Liver (tissue), 3 donors: ENCODE results near the gene TANGO6.

Experiments used
- CTCF ChIP-seq: fragments of 150-350 bp; IDR thresholded peaks from 2 replicates; pipeline ENCODE4 v1.5.1; 2017; ENCODE audit warnings: improper control_type of control experiment, low read depth, low read length; ENCODE audit not compliant: missing input control
- HNF4A ChIP-seq, 2 donors: conservative IDR thresholded peaks; 2 replicates each; pipeline ENCODE4 v1.6.1; 2016; ENCODE audit warnings: antibody characterized with exemption in 2 of 2, mild to moderate bottlenecking in 2 of 2
- HNF4G ChIP-seq: IDR thresholded peaks from 2 replicates; pipeline ENCODE4 v1.6.1; 2016; ENCODE audit warnings: antibody characterized with exemption
- NR2F2 ChIP-seq: IDR thresholded peaks from 2 replicates; pipeline ENCODE4 v1.6.1; 2016; ENCODE audit warnings: antibody characterized with exemption
- RAD21 ChIP-seq, 2 donors: IDR thresholded peaks; 2 replicates each; pipeline ENCODE4 v1.6.1; 2016; ENCODE audit warnings: antibody characterized with exemption in 2 of 2, mild to moderate bottlenecking in 2 of 2
- RXRA ChIP-seq, 2 donors: IDR thresholded peaks; 2 replicates each; pipeline ENCODE4 v1.6.1; 2017 to 2018; ENCODE audit warnings: antibody characterized with exemption in 2 of 2, mild to moderate bottlenecking in 1 of 2
- SP1 ChIP-seq: IDR thresholded peaks from 2 replicates; pipeline ENCODE4 v1.6.1; 2018; ENCODE audit warnings: antibody characterized with exemption, mild to moderate bottlenecking
- YY1 ChIP-seq: IDR thresholded peaks from 2 replicates; pipeline ENCODE4 v1.6.1; 2016; ENCODE audit warnings: antibody characterized with exemption, mild to moderate bottlenecking
- ZBTB33 ChIP-seq: IDR thresholded peaks from 2 replicates; pipeline ENCODE4 v1.6.1; 2016; ENCODE audit warnings: antibody characterized with exemption
- TF ChIP-seq, protein P1 (sequence below): IDR thresholded peaks from 2 replicates; pipeline ENCODE4 v1.6.1; 2016; ENCODE audit warnings: antibody characterized with exemption
- TF ChIP-seq, protein P2 (sequence below): IDR thresholded peaks from 2 replicates; pipeline ENCODE4 v1.6.1; 2016; ENCODE audit warnings: antibody characterized with exemption
- donor health status: healthy.
- donor health status: healthy.

- TF ChIP-seq CTCF (no peak), ZBTB33 (no peak), HNF4A (conservative IDR thresholded peaks at IDR 0.05) (no peak), RXRA (IDR thresholded peaks at IDR 0.05) (no peak), YY1 (no peak), HNF4G (no peak), NR2F2 (no peak), SP1 (no peak), RAD21 (IDR thresholded peaks at IDR 0.05) (no peak)
- TF ChIP-seq, protein P1, sequence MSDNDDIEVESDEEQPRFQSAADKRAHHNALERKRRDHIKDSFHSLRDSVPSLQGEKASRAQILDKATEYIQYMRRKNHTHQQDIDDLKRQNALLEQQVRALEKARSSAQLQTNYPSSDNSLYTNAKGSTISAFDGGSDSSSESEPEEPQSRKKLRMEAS: no peak
- TF ChIP-seq, protein P2, sequence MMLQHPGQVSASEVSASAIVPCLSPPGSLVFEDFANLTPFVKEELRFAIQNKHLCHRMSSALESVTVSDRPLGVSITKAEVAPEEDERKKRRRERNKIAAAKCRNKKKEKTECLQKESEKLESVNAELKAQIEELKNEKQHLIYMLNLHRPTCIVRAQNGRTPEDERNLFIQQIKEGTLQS: no peak
Measured at GRCh38 chr16:68934402-68934801, 91.1 kb downstream of the TANGO6 start.
